SK-N-MC (cell line): ENCODE results near the gene GPC3.

Experiments
- EZH2 ChIP-seq: fragments of 200-600 bp; sonication (generic); IDR thresholded peaks from one replicate; pipeline ENCODE4 v1.6.1; 2017; ENCODE audit warnings: antibody characterized with exemption
- FOXP2 ChIP-seq: optimal IDR thresholded peaks from 2 replicates; pipeline ENCODE3; 2011; ENCODE audit warnings: mild to moderate bottlenecking, moderate library complexity; ENCODE audit not compliant: insufficient read depth; ENCODE audit errors: extremely low read length, control extremely low read depth
- POLR2AphosphoS5 ChIP-seq: IDR thresholded peaks from 2 replicates; pipeline ENCODE4 v1.6.1; 2012; ENCODE audit warnings: mild to moderate bottlenecking, low read depth, low read length, borderline replicate concordance

GRCh38 chrX:133604801-133605200 lies 380.6 kb downstream of the GPC3 start:
- TF ChIP-seq EZH2: no peak
- no peak for TF ChIP-seq POLR2AphosphoS5
- TF ChIP-seq FOXP2: no peak
